OCI-LY1 (cell line): Measurements from ENCODE around the gene SLC24A3.

Source experiments
- H2AFZ ChIP-seq: fragments of 200-600 bp; sonication (generic), shearing (Covaris generic); 2 replicates; pipeline ENCODE4 v1.6.0; 2014; ENCODE audit warnings: antibody characterized with exemption, mild to moderate bottlenecking, low read length
- H3F3A ChIP-seq: fragments of 200-600 bp; sonication (generic), shearing (Covaris generic); 2 replicates; pipeline ENCODE4 v1.6.0; 2014; ENCODE audit warnings: mild to moderate bottlenecking, antibody characterized with exemption, low read length, moderate library complexity; ENCODE audit not compliant: insufficient read depth
- H3K27ac ChIP-seq: fragments of 200-600 bp; sonication (generic); 2 replicates; pipeline ENCODE4 v1.5.1; 2014; ENCODE audit warnings: low read length, mixed run types, mild to moderate bottlenecking, low read depth; ENCODE audit not compliant: poor library complexity, severe bottlenecking
- H3K27me3 ChIP-seq: fragments of 200-600 bp; sonication (generic); 2 replicates; pipeline ENCODE4 v1.6.0; 2014; ENCODE audit warnings: antibody characterized with exemption, mild to moderate bottlenecking, low read length, moderate library complexity; ENCODE audit not compliant: insufficient read depth
- H3K36me3 ChIP-seq: fragments of 200-600 bp; sonication (generic); 2 replicates; pipeline ENCODE4 v1.6.1; 2014; ENCODE audit warnings: mild to moderate bottlenecking, antibody characterized with exemption, low read length, moderate library complexity, mixed read lengths; ENCODE audit not compliant: insufficient read depth
- H3K4me1 ChIP-seq: fragments of 200-600 bp; sonication (generic); 2 replicates; pipeline ENCODE4 v1.5.1; 2014; ENCODE audit warnings: mild to moderate bottlenecking, low read length, moderate library complexity; ENCODE audit not compliant: insufficient read depth, severe bottlenecking
- H3K4me2 ChIP-seq: fragments of 200-600 bp; sonication (generic), shearing (Covaris generic); 2 replicates; pipeline ENCODE4 v1.6.1; 2014; ENCODE audit warnings: low read length
- H3K4me3 ChIP-seq: fragments of 200-600 bp; sonication (generic); 2 replicates; pipeline ENCODE4 v1.5.1; 2014; ENCODE audit warnings: low read length, low read depth, mild to moderate bottlenecking, mixed read lengths; ENCODE audit not compliant: poor library complexity, severe bottlenecking
- H3K79me2 ChIP-seq: fragments of 200-600 bp; shearing (Covaris generic); 2 replicates; pipeline ENCODE4 v1.6.1; 2016; ENCODE audit warnings: mixed run types, low read length, mixed read lengths; ENCODE audit not compliant: insufficient read depth
- H3K9ac ChIP-seq: fragments of 200-600 bp; sonication (generic), shearing (Covaris generic); 2 replicates; pipeline ENCODE4 v1.6.1; 2014; ENCODE audit warnings: mild to moderate bottlenecking, low read length, mixed read lengths
- H3K9me2 ChIP-seq: fragments of 200-600 bp; sonication (generic), shearing (Covaris generic); 2 replicates; pipeline ENCODE4 v1.6.1; 2014; ENCODE audit warnings: low read depth, mild to moderate bottlenecking, low read length, mixed read lengths
- H3K9me3 ChIP-seq: fragments of 200-600 bp; shearing (Covaris generic); 2 replicates; pipeline ENCODE4 v1.6.1; 2014; ENCODE audit warnings: low read length, mixed read lengths
- H4K20me1 ChIP-seq: fragments of 200-600 bp; sonication (generic), shearing (Covaris generic); 2 replicates; pipeline ENCODE4 v1.6.0; 2016; ENCODE audit warnings: mild to moderate bottlenecking, low read length; ENCODE audit not compliant: insufficient read depth
- EZH2 ChIP-seq: fragments of 200-600 bp; sonication (generic), shearing (Covaris generic); IDR thresholded peaks from 2 replicates; pipeline ENCODE4 v1.8.0; 2017; ENCODE audit warnings: borderline replicate concordance, mixed run types, mild to moderate bottlenecking, antibody characterized with exemption, low read length, moderate library complexity, mixed read lengths
- TF ChIP-seq, protein P1 (sequence below): fragments of 200-600 bp; sonication (generic), shearing (Covaris generic); IDR thresholded peaks from 2 replicates; pipeline ENCODE4 v1.5.1; 2017; ENCODE audit warnings: mild to moderate bottlenecking, antibody characterized with exemption, low read length, moderate library complexity, mixed read lengths

The SLC24A3 gene

GRCh38 chr20:19730706-19731105, 518.3 kb downstream of the SLC24A3 start:
- Histone ChIP-seq H2AFZ (no peak overlapping the region), H3K4me3 (no peak overlapping the region), H3K4me1 (no peaks in the 10 kb centered on the region), H3K27ac (no peak overlapping the region), H3K9me2 (no peaks in the 10 kb centered on the region), H3K79me2 (no peaks in the 10 kb centered on the region), H3K9me3 (no peaks in the 10 kb centered on the region), H3F3A (no peaks in the 10 kb centered on the region), H3K27me3 (no peaks in the 10 kb centered on the region), H3K36me3 (no peaks in the 10 kb centered on the region), H4K20me1 (no peaks in the 10 kb centered on the region), H3K9ac (no peak overlapping the region), H3K4me2 (no peak overlapping the region)
- TF ChIP-seq EZH2 = no peak
- TF ChIP-seq, protein P1, sequence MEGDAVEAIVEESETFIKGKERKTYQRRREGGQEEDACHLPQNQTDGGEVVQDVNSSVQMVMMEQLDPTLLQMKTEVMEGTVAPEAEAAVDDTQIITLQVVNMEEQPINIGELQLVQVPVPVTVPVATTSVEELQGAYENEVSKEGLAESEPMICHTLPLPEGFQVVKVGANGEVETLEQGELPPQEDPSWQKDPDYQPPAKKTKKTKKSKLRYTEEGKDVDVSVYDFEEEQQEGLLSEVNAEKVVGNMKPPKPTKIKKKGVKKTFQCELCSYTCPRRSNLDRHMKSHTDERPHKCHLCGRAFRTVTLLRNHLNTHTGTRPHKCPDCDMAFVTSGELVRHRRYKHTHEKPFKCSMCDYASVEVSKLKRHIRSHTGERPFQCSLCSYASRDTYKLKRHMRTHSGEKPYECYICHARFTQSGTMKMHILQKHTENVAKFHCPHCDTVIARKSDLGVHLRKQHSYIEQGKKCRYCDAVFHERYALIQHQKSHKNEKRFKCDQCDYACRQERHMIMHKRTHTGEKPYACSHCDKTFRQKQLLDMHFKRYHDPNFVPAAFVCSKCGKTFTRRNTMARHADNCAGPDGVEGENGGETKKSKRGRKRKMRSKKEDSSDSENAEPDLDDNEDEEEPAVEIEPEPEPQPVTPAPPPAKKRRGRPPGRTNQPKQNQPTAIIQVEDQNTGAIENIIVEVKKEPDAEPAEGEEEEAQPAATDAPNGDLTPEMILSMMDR = no peak

DNA sequence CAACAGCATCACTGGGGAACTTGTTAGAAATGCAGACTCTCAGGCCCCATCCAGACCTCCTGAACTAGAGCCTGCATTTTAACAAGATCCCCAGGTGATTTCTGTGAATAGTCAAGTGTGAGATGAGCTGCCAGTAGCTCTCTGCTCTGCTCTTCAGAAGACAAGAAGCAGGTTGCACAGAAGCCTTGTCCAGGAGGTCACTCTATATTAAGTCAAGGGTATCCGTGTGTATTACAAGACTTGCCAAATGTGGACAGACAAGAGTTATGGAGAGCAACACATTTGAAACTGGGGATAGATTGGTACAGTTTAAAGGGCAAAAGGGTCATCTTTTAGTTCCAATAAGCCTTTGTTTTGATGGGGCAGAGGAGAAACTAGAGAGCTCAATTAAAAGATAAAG, 522.4 kb downstream of the SLC24A3 start:
- no peak overlapping the region for H2AFZ ChIP-seq
- no peak overlapping the region for H3K4me2 ChIP-seq
- no peaks in the 10 kb centered on the region for H3F3A ChIP-seq
- no peaks in the 10 kb centered on the region for H3K9me3 ChIP-seq
- no peaks in the 10 kb centered on the region for H3K27me3 ChIP-seq
- H3K27ac ChIP-seq = no peak overlapping the region
- no peaks in the 10 kb centered on the region for H4K20me1 ChIP-seq
- no peak overlapping the region for H3K9ac ChIP-seq
- TF ChIP-seq EZH2 = no peak
- TF ChIP-seq, protein P1 = no peak
- no peaks in the 10 kb centered on the region for H3K36me3 ChIP-seq
- H3K4me1 ChIP-seq = no peaks in the 10 kb centered on the region
- H3K4me3 ChIP-seq = no peak overlapping the region
- no peaks in the 10 kb centered on the region for H3K79me2 ChIP-seq
- H3K9me2 ChIP-seq = no peaks in the 10 kb centered on the region

DNA sequence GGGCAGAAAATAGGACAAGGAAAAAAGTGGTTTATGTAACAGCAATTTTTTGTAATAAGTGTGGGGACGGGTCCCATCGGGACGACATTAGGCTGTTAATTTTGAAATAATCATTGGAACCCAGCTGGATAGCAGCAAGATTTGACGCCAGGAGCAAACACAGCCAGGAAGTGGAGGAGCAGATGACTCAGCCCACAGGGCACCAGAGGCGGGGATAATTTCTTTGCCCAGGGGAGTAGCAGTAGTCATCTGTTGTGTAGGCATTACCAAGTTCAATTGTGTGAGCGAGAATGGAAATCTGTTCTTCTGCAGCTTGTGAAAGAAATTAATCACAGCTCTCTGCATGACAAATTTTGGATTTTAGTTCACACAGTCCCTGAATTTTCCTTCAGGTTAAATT, 523.0 kb downstream of the SLC24A3 start:
- Histone ChIP-seq H3K79me2 (no peaks in the 10 kb centered on the region), H3K27me3 (no peaks in the 10 kb centered on the region), H3K9ac (no peak overlapping the region), H3K9me3 (no peaks in the 10 kb centered on the region), H3F3A (no peaks in the 10 kb centered on the region), H3K27ac (no peak overlapping the region), H3K4me3 (no peak overlapping the region), H3K9me2 (no peaks in the 10 kb centered on the region), H2AFZ (no peak overlapping the region), H4K20me1 (no peaks in the 10 kb centered on the region), H3K4me1 (no peaks in the 10 kb centered on the region), H3K36me3 (no peaks in the 10 kb centered on the region), H3K4me2 (no peak overlapping the region)
- no peak for TF ChIP-seq EZH2
- TF ChIP-seq, protein P1 = no peak
